GM21423 (cell line): ENCODE data around the gene PLEKHA3.
"Not testable (repeated sequence)": the region's sequence is repeated elsewhere in the genome, so short reads cannot be mapped to it uniquely, and the experiment has no call there.

Experiments used
- ATAC-seq: cut with Tn5 transposase; IDR thresholded peaks from one replicate; pipeline ENCODE4 v1.9.1; 2021; ENCODE audit warnings: mild to moderate bottlenecking, moderate library complexity; ENCODE audit not compliant: unreplicated experiment

PLEKHA3 gene

DNA sequence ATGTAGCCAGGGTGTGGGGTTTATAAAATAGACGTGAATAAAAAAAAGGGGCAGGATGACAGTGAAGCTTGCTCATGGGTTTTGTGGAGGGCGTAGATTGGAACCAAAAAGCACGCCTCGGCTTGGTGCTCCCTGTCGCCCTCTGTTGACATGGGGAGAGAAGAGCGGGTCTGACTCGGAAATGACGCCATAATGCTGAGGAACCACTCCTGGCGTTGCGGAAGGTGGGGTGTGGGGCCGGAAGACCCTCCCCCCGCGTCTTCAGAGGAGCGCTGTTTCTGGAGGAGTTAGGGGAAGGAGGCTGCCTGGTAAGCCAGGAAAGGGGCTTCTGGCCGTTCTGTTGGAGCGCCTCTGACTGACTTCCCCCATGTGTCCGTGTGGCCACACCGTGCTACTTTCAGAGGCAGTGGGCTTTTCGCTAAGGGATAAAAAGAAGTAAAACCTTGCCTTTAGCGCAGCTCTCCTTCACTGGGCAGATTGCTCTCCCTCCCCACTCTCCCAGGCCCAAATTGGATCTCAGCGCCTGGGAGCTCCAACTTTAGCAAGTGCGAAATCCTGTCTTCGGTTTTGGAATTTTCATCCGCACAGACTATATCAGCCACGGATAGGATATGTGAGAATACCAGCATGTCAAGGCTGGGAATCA is 42.8 kb downstream of the PLEKHA3 start:
- ATAC-seq: peak; percentile 93

GRCh38 chr2:178523596-178524134 is 43.4 kb downstream of the PLEKHA3 start:
- ATAC-seq: peak; percentile 3

- not testable (repeated sequence) for ATAC-seq
Observed at GRCh38 chr2:178525010-178525409, 44.8 kb downstream of the PLEKHA3 start.

GRCh38 chr2:178525460-178525859 is 45.2 kb downstream of the PLEKHA3 start:
- ATAC-seq: not testable (repeated sequence)

DNA sequence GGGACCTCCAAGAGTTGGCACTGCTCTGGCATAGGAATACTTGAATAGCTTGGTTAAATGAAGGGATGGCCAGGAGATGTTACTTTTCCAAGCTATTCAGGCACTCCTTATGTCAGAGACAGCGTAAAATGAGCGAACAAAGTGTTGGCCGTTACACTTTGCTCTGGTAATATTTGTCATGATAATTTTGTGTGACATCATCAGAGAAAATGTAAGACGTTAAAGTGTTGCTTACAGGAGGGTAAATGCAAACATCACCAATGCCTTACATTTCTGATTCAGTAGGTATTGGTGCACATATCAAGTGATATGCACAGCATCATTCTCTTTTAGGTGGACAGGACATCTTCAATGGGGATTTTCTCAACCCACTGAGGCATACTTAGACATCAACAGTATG is 46.0 kb downstream of the PLEKHA3 start:
- ATAC-seq: no peak

GRCh38 chr2:178527592-178527991 is 47.3 kb downstream of the PLEKHA3 start:
- no peak for ATAC-seq

GRCh38 chr2:178528647-178529046 is 48.4 kb downstream of the PLEKHA3 start:
- ATAC-seq: no peak

DNA sequence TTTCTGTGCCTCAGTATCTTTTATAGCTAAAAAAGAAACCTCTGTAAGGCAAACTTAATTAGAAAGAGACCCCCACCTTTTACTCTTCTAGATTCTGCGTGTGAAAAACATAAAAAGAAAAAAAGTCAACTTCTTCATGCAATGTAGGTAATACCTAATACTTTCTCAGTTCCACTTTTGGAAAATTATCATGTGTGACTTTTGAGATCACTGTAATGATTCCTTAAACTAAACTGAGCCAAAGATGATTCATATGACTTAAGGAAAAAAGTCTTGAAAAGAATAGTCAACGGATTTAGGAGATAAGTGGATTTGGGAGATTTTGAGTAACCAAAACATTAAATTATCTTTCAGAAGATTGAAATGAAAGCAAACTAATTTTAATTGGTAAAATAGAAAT is 48.9 kb downstream of the PLEKHA3 start:
- ATAC-seq: no peak

DNA sequence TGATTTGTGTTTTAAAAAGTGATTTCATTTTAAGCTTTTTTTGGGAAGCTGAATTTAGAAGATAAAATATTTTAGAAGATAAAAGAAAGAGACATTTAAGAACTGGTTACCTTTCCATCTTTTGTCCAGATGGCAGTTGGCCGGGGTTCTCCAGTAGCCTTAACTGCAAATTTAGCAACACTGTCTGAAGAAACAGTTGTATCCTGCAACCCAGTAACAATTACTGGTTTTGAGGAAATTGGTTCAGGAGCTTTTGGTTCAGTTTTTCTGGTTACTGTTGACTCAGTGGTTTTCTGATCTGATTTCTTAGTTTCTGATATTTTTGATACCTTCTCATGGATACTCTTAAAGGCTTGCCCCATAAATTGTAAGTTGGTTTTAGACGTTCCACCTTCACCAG is 49.9 kb downstream of the PLEKHA3 start:
- no peak for ATAC-seq

DNA sequence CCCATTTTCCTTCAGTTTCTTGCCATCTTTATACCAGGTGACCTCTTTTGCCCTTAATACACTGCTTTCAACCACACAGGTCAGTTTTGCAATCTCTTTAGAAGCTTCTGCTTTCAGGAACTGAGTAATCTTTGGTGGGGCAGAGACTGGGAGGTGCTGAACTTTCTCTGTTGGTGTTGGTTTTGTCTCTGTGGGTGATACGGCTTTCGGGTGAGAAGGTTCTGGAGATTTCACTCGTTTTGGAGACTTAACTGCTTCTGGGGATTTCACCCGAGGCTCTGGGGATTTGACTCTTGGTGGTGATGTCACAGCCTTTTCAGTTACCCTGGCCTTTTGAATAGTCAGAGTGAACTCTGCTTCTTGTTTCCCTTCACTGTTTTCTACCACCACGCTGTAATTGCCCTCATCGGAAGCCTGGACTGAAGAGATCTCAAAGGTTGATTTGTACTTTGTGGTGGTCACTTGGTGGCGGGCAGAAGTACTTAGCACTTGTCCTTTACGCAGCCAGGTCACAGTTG is 50.4 kb downstream of the PLEKHA3 start:
- ATAC-seq: peak; percentile 94

GRCh38 chr2:178531168-178531567 is 50.9 kb downstream of the PLEKHA3 start:
- ATAC-seq: no peak

DNA sequence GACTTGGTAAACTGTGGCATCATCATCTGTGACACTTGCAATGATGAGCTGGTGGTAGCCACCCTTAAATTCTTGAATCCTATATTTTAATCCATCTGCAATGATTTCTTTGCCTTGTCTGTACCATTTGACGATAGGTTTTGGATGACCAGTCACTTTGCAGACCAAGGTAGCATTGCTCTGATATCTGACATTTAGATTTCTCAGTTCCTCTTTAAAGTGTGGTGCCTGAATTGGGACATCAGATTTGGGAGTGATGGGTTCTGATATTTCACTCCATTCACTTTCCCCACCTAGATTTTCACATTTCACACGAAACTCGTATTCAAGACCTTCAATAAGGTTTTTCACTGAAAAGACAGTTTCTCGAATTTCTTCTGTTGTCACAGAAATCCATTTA is 55.8 kb downstream of the PLEKHA3 start:
- no peak for ATAC-seq

DNA sequence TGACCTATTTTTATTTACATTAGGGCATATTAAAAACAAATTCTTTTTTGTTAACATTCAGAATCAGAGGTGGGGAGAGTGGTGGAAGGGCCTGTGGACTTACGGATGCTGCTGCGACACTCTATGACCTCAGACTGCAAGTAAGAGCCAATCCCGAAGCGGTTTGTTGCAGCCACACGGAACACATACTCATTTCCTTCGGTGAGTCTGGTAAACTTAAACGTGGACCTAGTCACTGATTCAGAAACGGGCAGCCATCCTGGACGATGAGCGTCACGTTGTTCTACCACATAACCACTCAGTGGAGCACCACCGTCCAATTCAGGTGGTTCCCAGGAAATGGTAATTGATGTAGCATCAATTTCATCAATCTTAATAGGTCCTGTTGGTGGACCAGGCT is 61.9 kb downstream of the PLEKHA3 start:
- no peak for ATAC-seq

DNA sequence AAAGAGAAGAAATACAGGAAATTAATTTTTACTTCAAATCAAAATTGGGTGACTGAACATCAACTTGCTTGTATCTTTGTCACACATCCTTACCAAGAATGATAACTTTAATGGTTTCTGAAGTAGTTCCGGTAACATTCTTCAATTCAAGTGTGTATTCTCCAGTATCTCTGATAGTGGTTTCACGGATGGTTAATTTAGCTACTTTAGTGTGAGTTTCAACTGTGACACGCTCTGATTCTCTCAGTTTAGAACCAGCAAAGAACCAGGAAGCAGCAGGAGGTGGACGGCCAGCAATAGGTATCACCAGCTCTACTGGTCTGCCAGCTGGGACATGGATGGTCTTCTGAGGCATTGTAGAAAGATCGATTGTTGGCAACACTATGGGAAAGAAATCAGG is 62.3 kb downstream of the PLEKHA3 start:
- no peak for ATAC-seq

DNA sequence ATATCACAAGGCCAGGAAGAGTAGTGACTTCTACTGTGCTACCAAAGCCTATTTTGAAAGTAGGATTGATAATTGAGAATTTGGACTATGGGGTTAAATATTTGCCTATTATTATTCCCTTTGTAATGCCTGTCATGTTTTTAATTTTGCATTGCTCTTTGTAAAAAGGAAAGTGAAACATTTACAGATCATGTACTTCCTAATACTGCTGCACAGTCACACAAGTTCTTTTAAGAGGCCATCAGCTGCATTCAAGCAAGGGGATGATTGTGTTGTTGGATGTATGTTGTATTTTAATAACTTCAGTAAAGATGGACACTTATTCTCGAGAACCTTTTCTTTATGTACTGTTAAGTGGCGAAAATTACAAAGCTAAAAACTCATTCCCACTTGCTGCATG is 70.1 kb downstream of the PLEKHA3 start:
- ATAC-seq: peak; percentile 71

- ATAC-seq: no peak
Observed at GRCh38 chr2:178553047-178553446, 72.8 kb downstream of the PLEKHA3 start.
